SK-N-SH (cell line): ENCODE results near the gene RNF145. TPM values are rescaled to one million over a fixed set of nuclear protein-coding genes. Genes with fewer than 3 reads are reported as not detected.

Experiments used
- CTCF ChIA-PET: fragments of 300-600, 350-600 bp; formaldehyde crosslinking; extraction: SDS; loops from one replicate; lab custom pipeline; 2021; lab: Yijun Ruan, JAX
- POLR2A ChIA-PET: fragments of 350-600 bp; sonication (Branson Sonifier 250); formaldehyde crosslinking; extraction: SDS; loops from one replicate; lab custom pipeline; 2020; ENCODE audit warnings: antibody characterized with exemption, inconsistent platforms; lab: Yijun Ruan, JAX
- DNase-seq: peaks from one replicate; pipeline ENCODE4 v3.0.0; 2012
- H2AFZ ChIP-seq: fragments of 200-600 bp; sonication (generic); 2 replicates; pipeline ENCODE4 v1.8.1; 2016; ENCODE audit warnings: antibody characterized with exemption, mild to moderate bottlenecking, low read depth
- H3F3A ChIP-seq: fragments of 200-600 bp; sonication (generic); replicated peaks from 2 replicates; pipeline ENCODE3; 2016; ENCODE audit warnings: antibody characterized with exemption, mild to moderate bottlenecking; ENCODE audit not compliant: insufficient read depth
- H3K27ac ChIP-seq, 2 experiments: fragments of 200-500 bp in 1 of 2; fragments of 200-600 bp in 1 of 2; sonication (Bioruptor generic) in 1 of 2; sonication (generic), shearing (Covaris generic) in 1 of 2; 2 replicates each; pipeline versions ENCODE4 v1.5.1 to v1.6.1; 2014 to 2016; ENCODE audit warnings: low read depth in 2 of 2, inconsistent platforms in 1 of 2, low read length in 1 of 2, mild to moderate bottlenecking in 1 of 2, mixed read lengths in 1 of 2
- H3K27me3 ChIP-seq: fragments of 200-600 bp; sonication (generic), shearing (Covaris generic); 2 replicates; pipeline ENCODE4 v1.6.1; 2016; ENCODE audit warnings: mixed run types; ENCODE audit not compliant: insufficient read depth
- H3K36me3 ChIP-seq, 2 experiments: fragments of 200-500 bp in 1 of 2; fragments of 200-600 bp in 1 of 2; sonication (Bioruptor generic) in 1 of 2; sonication (generic) in 1 of 2; replicated peaks in 1 of 2; 2 replicates each; pipeline versions ENCODE3 to v1.5.1; 2014 to 2016; ENCODE audit warnings: low read length in 1 of 2, mild to moderate bottlenecking in 1 of 2; ENCODE audit not compliant: insufficient read depth in 2 of 2, control insufficient read depth in 1 of 2
- H3K4me1 ChIP-seq, 2 experiments: fragments of 200-500 bp in 1 of 2; fragments of 200-600 bp in 1 of 2; sonication (Bioruptor generic) in 1 of 2; sonication (generic), shearing (Covaris generic) in 1 of 2; 2 replicates each; pipeline versions ENCODE4 v1.5.1 to v1.6.1; 2014 to 2016; ENCODE audit warnings: low read depth in 1 of 2, low read length in 1 of 2, mixed run types in 1 of 2; ENCODE audit not compliant: insufficient read depth in 2 of 2, control insufficient read depth in 1 of 2
- H3K4me2 ChIP-seq: fragments of 200-600 bp; sonication (generic), shearing (Covaris generic); 2 replicates; pipeline ENCODE4 v1.6.1; 2017; ENCODE audit warnings: mixed run types
- H3K4me3 ChIP-seq, 2 experiments: fragments of 200-500 bp in 1 of 2; fragments of 200-600 bp in 1 of 2; sonication (Bioruptor generic) in 1 of 2; sonication (generic), shearing (Covaris generic) in 1 of 2; 2 replicates each; pipeline versions ENCODE4 v1.5.1 to v1.8.1; 2014 to 2016; ENCODE audit warnings: low read depth in 2 of 2, inconsistent platforms in 1 of 2, low read length in 1 of 2, mild to moderate bottlenecking in 1 of 2, mixed read lengths in 1 of 2, moderate library complexity in 1 of 2
- H3K79me2 ChIP-seq: fragments of 200-600 bp; sonication (generic); 2 replicates; pipeline ENCODE4 v1.8.1; 2017; ENCODE audit warnings: mild to moderate bottlenecking; ENCODE audit not compliant: insufficient read depth
- H3K9ac ChIP-seq: fragments of 200-600 bp; sonication (generic); 2 replicates; pipeline ENCODE4 v1.6.1; 2017; ENCODE audit warnings: mixed run types
- H3K9me2 ChIP-seq: fragments of 200-600 bp; sonication (generic); 2 replicates; pipeline ENCODE4 v1.6.1; 2017; ENCODE audit warnings: mixed run types
- H3K9me3 ChIP-seq: fragments of 200-600 bp; sonication (generic); 2 replicates; pipeline ENCODE4 v1.6.1; 2017; ENCODE audit warnings: mixed run types, mild to moderate bottlenecking, moderate library complexity
- H4K20me1 ChIP-seq: fragments of 200-600 bp; sonication (generic); 2 replicates; pipeline ENCODE4 v1.6.1; 2017; ENCODE audit warnings: mild to moderate bottlenecking, mixed run types; ENCODE audit not compliant: insufficient read depth
- CHD2 ChIP-seq: fragments of 150-350 bp; IDR thresholded peaks from 2 replicates; pipeline ENCODE4 v1.6.1; 2018; ENCODE audit warnings: low read length; ENCODE audit not compliant: partially characterized antibody
- ELF1 ChIP-seq: IDR thresholded peaks from 2 replicates; pipeline ENCODE4 v1.4.0; 2012
- EZH2phosphoT487 ChIP-seq: fragments of 200-600 bp; sonication (generic); IDR thresholded peaks from 2 replicates; pipeline ENCODE4 v1.6.1; 2017; ENCODE audit warnings: low read depth, mixed run types, mild to moderate bottlenecking, antibody characterized with exemption, moderate library complexity, borderline replicate concordance
- FOXJ3 ChIP-seq: sonication (generic); formaldehyde crosslinking; IDR thresholded peaks from 2 replicates; pipeline ENCODE4 v1.5.1; 2020; ENCODE audit warnings: mild to moderate bottlenecking, missing genetic modification reagents
- FOXM1 ChIP-seq: IDR thresholded peaks from 2 replicates; pipeline ENCODE4 v1.4.0; 2012; ENCODE audit warnings: low read depth, mild to moderate bottlenecking
- GABPA ChIP-seq: IDR thresholded peaks from 2 replicates; pipeline ENCODE4 v1.4.0; 2012; ENCODE audit warnings: low read depth, mild to moderate bottlenecking
- IRF3 ChIP-seq: fragments of 150-350 bp; IDR thresholded peaks from 2 replicates; pipeline ENCODE4 v1.6.1; 2016; ENCODE audit warnings: mild to moderate bottlenecking, low read depth, low read length
- JUND ChIP-seq: IDR thresholded peaks from 2 replicates; pipeline ENCODE4 v1.4.0; 2012
- MAX ChIP-seq: IDR thresholded peaks from 2 replicates; pipeline ENCODE4 v1.4.0; 2012; ENCODE audit warnings: low read depth
- NFIC ChIP-seq: IDR thresholded peaks from 2 replicates; pipeline ENCODE4 v1.4.0; 2012; ENCODE audit warnings: borderline replicate concordance
- PBX3 ChIP-seq: IDR thresholded peaks from 2 replicates; pipeline ENCODE4; 2012
- RCOR1 ChIP-seq: fragments of 150-350 bp; IDR thresholded peaks from 2 replicates; pipeline ENCODE4 v1.6.1; 2017; ENCODE audit warnings: antibody characterized with exemption, low read length
- REST ChIP-seq: IDR thresholded peaks from 2 replicates; pipeline ENCODE4 v1.6.1; 2012; ENCODE audit warnings: mild to moderate bottlenecking, low read depth, low read length, moderate library complexity
- RFX5 ChIP-seq: IDR thresholded peaks from 2 replicates; pipeline ENCODE4 v1.6.1; 2012; ENCODE audit warnings: mild to moderate bottlenecking, improper control_type of control experiment, low read length
- SIN3A ChIP-seq: IDR thresholded peaks from 2 replicates; pipeline ENCODE4 v1.6.1; 2012; ENCODE audit warnings: low read depth, mild to moderate bottlenecking, low read length, moderate library complexity, borderline replicate concordance
- SMC3 ChIP-seq: IDR thresholded peaks from 2 replicates; pipeline ENCODE4 v1.6.1; 2012; ENCODE audit warnings: low read depth, low read length, improper control_type of control experiment
- TCF12 ChIP-seq: IDR thresholded peaks from 2 replicates; pipeline ENCODE4 v1.4.0; 2012
- TEAD4 ChIP-seq: IDR thresholded peaks from 2 replicates; pipeline ENCODE4 v1.4.0; 2012; ENCODE audit warnings: mild to moderate bottlenecking, borderline replicate concordance; ENCODE audit not compliant: insufficient read depth
- ZBTB33 ChIP-seq: IDR thresholded peaks from 2 replicates; pipeline ENCODE4 v1.4.0; 2012; ENCODE audit warnings: low read depth, borderline replicate concordance
- WGBS: methylation state at CpG from one replicate; pipeline ENCODE4 v1.1.6; 2017; ENCODE audit warnings: low lambda C conversion rate; 5-methylcytosine and 5-hydroxymethylcytosine counted together
- polyA plus RNA-seq, 3 experiments: library from polyadenylated mRNA; depleted of rRNA; stranded (reverse); fragments of >200 nt; gene quantifications; 2 replicates each; pipeline ENCODE4 v1.2.3, GENCODE V29; 2012

Gene RNF145
- polyA plus RNA-seq, 1 of the 3 experiments (the other 2 are of a cell fraction) = 36.1 TPM

GRCh38 chr5:159242656-159243055, 33.3 kb upstream of the RNF145 start:
- no peak for TF ChIP-seq TCF12
- no peak for TF ChIP-seq RFX5
- no peak for TF ChIP-seq EZH2phosphoT487
- TF ChIP-seq ZBTB33 = no peak
- no peak for TF ChIP-seq SMC3
- TF ChIP-seq PBX3 = no peak
- no peak for TF ChIP-seq REST
- CTCF ChIA-PET = interaction anchor here (0.7 to 0.9 kb wide), 2 partner anchors 15 to 86 kb away, joined by 3 read pairs; no protein-coding TSS in a partner anchor
- WGBS = 69% methylated on average over 4 of the region's 4 CpGs

GRCh38 chr5:159241946-159242552, 32.7 kb upstream of the RNF145 start:
- no peaks in the 10 kb centered on the region for H4K20me1 ChIP-seq
- no peak overlapping the region for H3K27ac ChIP-seq
- H3K36me3 ChIP-seq = no peaks in the 10 kb centered on the region
- H3K4me3 ChIP-seq = no peak overlapping the region
- no peaks in the 10 kb centered on the region for H3K27me3 ChIP-seq
- DNase-seq = no peak
- H3K9me2 ChIP-seq = no peaks in the 10 kb centered on the region
- H3F3A ChIP-seq = no peaks in the 10 kb centered on the region
- ChIA-PET POLR2A (no interaction called here), CTCF (interaction anchor here (0.7 to 0.9 kb wide), 2 partner anchors 14 to 85 kb away, joined by 3 read pairs; no protein-coding TSS in a partner anchor)
- no peaks in the 10 kb centered on the region for H3K9me3 ChIP-seq
- no peak overlapping the region for H3K4me2 ChIP-seq
- no peak overlapping the region for H2AFZ ChIP-seq
- H3K4me1 ChIP-seq = no peaks in the 10 kb centered on the region; a peak in 1 of 4 replicates
- TF ChIP-seq TEAD4 (no peak), SIN3A (no peak), PBX3 (no peak), FOXM1 (no peak), JUND (no peak), IRF3 (no peak), NFIC (no peak), CHD2 (no peak), MAX (no peak), ELF1 (no peak), FOXJ3 (CRISPR knock-in tag) (no peak), RCOR1 (no peak), GABPA (no peak)
- no peak overlapping the region for H3K9ac ChIP-seq
- 61% methylated on average over 2 of the region's 2 CpGs for WGBS
- no peaks in the 10 kb centered on the region for H3K79me2 ChIP-seq

More at GRCh38 chr5:159242656-159243055, 33.3 kb upstream of the RNF145 start:
- Histone ChIP-seq H3K36me3 (no peaks in the 10 kb centered on the region), H3F3A (no peaks in the 10 kb centered on the region), H3K27ac (no peak overlapping the region), H3K79me2 (no peaks in the 10 kb centered on the region), H3K9ac (no peak overlapping the region), H3K9me3 (no peaks in the 10 kb centered on the region), H4K20me1 (no peaks in the 10 kb centered on the region), H3K4me1 (no peaks in the 10 kb centered on the region; a peak in 1 of 4 replicates), H3K9me2 (no peaks in the 10 kb centered on the region), H3K4me2 (no peak overlapping the region), H3K4me3 (no peak overlapping the region), H3K27me3 (no peaks in the 10 kb centered on the region), H2AFZ (no peak overlapping the region)
- POLR2A ChIA-PET = no interaction called here
- DNase-seq = no peak
